IMR-90 (cell line): ENCODE data around the gene TAGAP. TPM values are rescaled to one million over a fixed set of nuclear protein-coding genes. Genes with fewer than 3 reads are reported as not detected.

Experiments
- ATAC-seq: fragments of 200-7000 bp; cut with Tn5 transposase; 2 replicates; pipeline ENCODE4 v1.9.1; 2020; ENCODE audit warnings: low read depth, mild to moderate bottlenecking, moderate library complexity
- BruUV-seq: library from RNA; stranded (reverse); fragments of 400-500 nt; replicated peaks from 2 replicates; lab custom pipeline; 2021; lab: Mats Ljungman, UMichigan
- CTCF ChIA-PET: fragments of 300-600 bp; formaldehyde crosslinking; extraction: SDS; loops from one replicate; lab custom pipeline; 2021; ENCODE audit warnings: antibody characterized with exemption; lab: Yijun Ruan, JAX
- POLR2A ChIA-PET: fragments of 300-600 bp; sonication (Branson Sonifier 250); formaldehyde crosslinking; loops from one replicate; lab custom pipeline; 2022; ENCODE audit warnings: antibody characterized with exemption; ENCODE audit not compliant: unreplicated experiment; lab: Charles Lee
- DNase-seq: peaks from one replicate; pipeline ENCODE4 v3.0.0; 2013
- H2AFZ ChIP-seq: replicated peaks from 2 replicates; pipeline ENCODE3; 2013; ENCODE audit warnings: low read length, mild to moderate bottlenecking; ENCODE audit not compliant: poor library complexity
- H2AK5ac ChIP-seq: 2 replicates; pipeline ENCODE4 v1.6.1; 2013; ENCODE audit warnings: low read depth, low read length, inconsistent platforms
- H2AK9ac ChIP-seq: replicated peaks from 2 replicates; pipeline ENCODE3; 2013; ENCODE audit warnings: mild to moderate bottlenecking, low read depth, low read length, moderate library complexity; ENCODE audit not compliant: poor library complexity
- H2BK120ac ChIP-seq: 2 replicates; pipeline ENCODE4 v1.6.1; 2013; ENCODE audit warnings: low read depth, low read length, inconsistent platforms
- H2BK15ac ChIP-seq: 3 replicates; pipeline ENCODE4 v1.6.1; 2013; ENCODE audit warnings: low read depth, low read length, inconsistent platforms
- H2BK20ac ChIP-seq: 2 replicates; pipeline ENCODE4 v1.6.1; 2013; ENCODE audit warnings: low read depth, mild to moderate bottlenecking, inconsistent platforms, low read length, moderate library complexity
- H2BK5ac ChIP-seq: 2 replicates; pipeline ENCODE4 v1.6.1; 2013; ENCODE audit warnings: mild to moderate bottlenecking, low read depth, low read length, inconsistent platforms; ENCODE audit not compliant: poor library complexity, severe bottlenecking
- H3K14ac ChIP-seq: replicated peaks from 2 replicates; pipeline ENCODE4 v1.6.1; 2013; ENCODE audit warnings: low read depth, low read length, inconsistent platforms
- H3K18ac ChIP-seq: 2 replicates; pipeline ENCODE4 v1.6.1; 2013; ENCODE audit warnings: low read depth, low read length, control low read depth
- H3K23ac ChIP-seq: 2 replicates; pipeline ENCODE4 v1.6.1; 2013; ENCODE audit warnings: low read depth, low read length, inconsistent platforms
- H3K27ac ChIP-seq: 2 replicates; pipeline ENCODE4 v1.5.1; 2013; ENCODE audit warnings: mild to moderate bottlenecking, control low read depth, low read length; ENCODE audit not compliant: insufficient read depth
- H3K27me3 ChIP-seq: 2 replicates; pipeline ENCODE4 v1.6.1; 2013; ENCODE audit warnings: low read length; ENCODE audit not compliant: control insufficient read depth, insufficient read depth
- H3K36me3 ChIP-seq: 2 replicates; pipeline ENCODE4 v1.6.1; 2013; ENCODE audit warnings: low read length, mixed read lengths; ENCODE audit not compliant: control insufficient read depth, insufficient read depth
- H3K4ac ChIP-seq: 2 replicates; pipeline ENCODE4 v1.6.1; 2013; ENCODE audit warnings: low read depth, low read length, inconsistent platforms
- H3K4me1 ChIP-seq: 2 replicates; pipeline ENCODE4 v1.6.1; 2013; ENCODE audit warnings: low read length, mixed read lengths; ENCODE audit not compliant: control insufficient read depth, insufficient read depth
- H3K4me2 ChIP-seq: 2 replicates; pipeline ENCODE4 v1.6.1; 2013; ENCODE audit warnings: low read depth, mild to moderate bottlenecking, control low read depth, low read length, moderate library complexity
- H3K4me3 ChIP-seq: 2 replicates; pipeline ENCODE4 v1.5.1; 2013; ENCODE audit warnings: low read depth, mild to moderate bottlenecking, control low read depth, low read length, moderate library complexity; ENCODE audit not compliant: insufficient read depth
- H3K56ac ChIP-seq: 2 replicates; pipeline ENCODE4 v1.6.1; 2013; ENCODE audit warnings: low read length, inconsistent platforms; ENCODE audit not compliant: insufficient read depth; ENCODE audit errors: extremely low read depth
- H3K79me1 ChIP-seq, 2 experiments: 2 replicates each; pipeline ENCODE4 v1.6.1; 2013; ENCODE audit warnings: low read length in 2 of 2, inconsistent platforms in 1 of 2, low read depth in 1 of 2
- H3K9ac ChIP-seq: 2 replicates; pipeline ENCODE4 v1.6.1; 2013; ENCODE audit warnings: low read depth, low read length, control low read depth
- H3K9me1 ChIP-seq: 2 replicates; pipeline ENCODE4 v1.6.1; 2013; ENCODE audit warnings: low read length, inconsistent platforms; ENCODE audit not compliant: insufficient read depth
- H3K9me3 ChIP-seq: 2 replicates; pipeline ENCODE4 v1.6.1; 2013; ENCODE audit warnings: low read length; ENCODE audit not compliant: control insufficient read depth, insufficient read depth
- H4K20me1 ChIP-seq: 2 replicates; pipeline ENCODE4 v1.6.1; 2013; ENCODE audit warnings: low read length, inconsistent platforms; ENCODE audit not compliant: insufficient read depth
- H4K5ac ChIP-seq: 2 replicates; pipeline ENCODE4 v1.6.1; 2013; ENCODE audit warnings: mild to moderate bottlenecking, low read depth, low read length, control low read depth
- H4K8ac ChIP-seq, 2 experiments: 2 replicates each; pipeline ENCODE4 v1.6.1; 2013; ENCODE audit warnings: low read depth in 2 of 2, low read length in 2 of 2, control low read depth in 1 of 2, inconsistent platforms in 1 of 2
- H4K91ac ChIP-seq: 2 replicates; pipeline ENCODE4 v1.6.1; 2013; ENCODE audit warnings: low read depth, low read length, inconsistent platforms; ENCODE audit not compliant: insufficient read depth
- BHLHE40 ChIP-seq: fragments of 150-350 bp; IDR thresholded peaks from 2 replicates; pipeline ENCODE4 v1.6.1; 2016; ENCODE audit warnings: mild to moderate bottlenecking, low read depth, low read length
- CEBPB ChIP-seq: IDR thresholded peaks from 2 replicates; pipeline ENCODE4 v1.6.1; 2012; ENCODE audit warnings: low read depth, low read length, improper control_type of control experiment
- FOS ChIP-seq: fragments of 150-350 bp; IDR thresholded peaks from 2 replicates; pipeline ENCODE4 v1.6.1; 2016; ENCODE audit warnings: low read depth, low read length
- POLR2A ChIP-seq: IDR thresholded peaks from 2 replicates; pipeline ENCODE4 v1.6.1; 2012; ENCODE audit warnings: mild to moderate bottlenecking, low read depth, low read length
- RCOR1 ChIP-seq: IDR thresholded peaks from 2 replicates; pipeline ENCODE4 v1.6.1; 2012; ENCODE audit warnings: mild to moderate bottlenecking, low read length, improper control_type of control experiment; ENCODE audit not compliant: insufficient replicate concordance
- RFX5 ChIP-seq: IDR thresholded peaks from 2 replicates; pipeline ENCODE4 v1.8.0; 2012; ENCODE audit warnings: low read depth, mild to moderate bottlenecking, low read length, moderate library complexity
- WGBS, 2 experiments: methylation state at CpG; one replicate each; pipeline versions ENCODE4 v1.1.5 to v1.1.7; 2013; ENCODE audit warnings: missing lambda C conversion rate in 2 of 2; ENCODE audit not compliant: insufficient read length in 1 of 2; ENCODE audit errors: extremely low coverage in 2 of 2; 5-methylcytosine and 5-hydroxymethylcytosine counted together
- dilution Hi-C: fragments of 300-500 bp; cut with HindIII; formaldehyde crosslinking; loops from one replicate; pipeline ENCODE4 v1.14.3; 2018; ENCODE audit warnings: low sequenced_read_pairs; ENCODE audit not compliant: unreplicated experiment
- in situ Hi-C: fragments of 300-500 bp; cut with MboI; formaldehyde crosslinking; loops from 3 replicates; pipeline ENCODE4 v1.14.3; 2019; ENCODE audit warnings: low sequenced_read_pairs, inconsistent platforms, mixed read lengths
- intact Hi-C: fragments of 100-400 bp; cut with micrococcal nuclease; formaldehyde crosslinking; loops from 2 replicates; pipeline ENCODE4 v1.10.0; 2022
- polyA plus RNA-seq, 3 experiments: library from polyadenylated mRNA; depleted of rRNA; stranded (reverse); fragments of >200 nt; gene quantifications; 2 replicates each; pipeline ENCODE4 v1.2.3, GENCODE V29; 2012; ENCODE audit warnings: low replicate concordance in 1 of 3
- total RNA-seq: library from RNA; depleted of rRNA; stranded (reverse); fragments of >200 nt; gene quantifications from 2 replicates; pipeline ENCODE4 v1.2.3, GENCODE V29; 2012
- TF ChIP-seq, protein P1 (sequence below): conservative IDR thresholded peaks from 2 replicates; pipeline ENCODE4 v1.5.1; 2012; ENCODE audit warnings: mild to moderate bottlenecking, low read depth, low read length, improper control_type of control experiment

TAGAP gene
- total and polyA plus RNA-seq, 2 of the 4 experiments (the other 2 are of a cell fraction) = not detected

DNA sequence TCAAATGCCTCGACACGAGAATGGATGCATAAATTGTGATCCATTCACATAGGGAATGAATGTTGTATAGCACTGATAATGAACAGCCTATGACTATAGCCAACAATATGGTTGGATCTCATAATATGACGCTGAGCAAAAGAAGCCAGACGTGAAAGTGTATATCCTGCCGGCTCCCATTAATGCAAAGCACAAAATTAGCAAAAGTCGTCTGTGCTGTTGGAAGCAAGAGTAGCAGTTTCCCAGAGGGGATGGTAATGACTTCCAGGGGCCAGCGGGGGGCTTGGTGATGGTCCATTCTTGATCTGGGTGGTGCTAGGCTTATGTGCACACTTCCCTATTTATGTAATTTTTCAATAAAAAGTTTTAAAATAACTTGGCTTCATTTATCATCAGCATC, 1.0 kb upstream of the TAGAP start:
- ChIA-PET CTCF (no interaction called here), POLR2A (no interaction called here)
- H3K79me1 ChIP-seq = no peaks in the 10 kb centered on the region
- dilution Hi-C loops (no loop called here), in situ Hi-C loops (no loop called here), intact Hi-C loops (no loop called here)
- no peak overlapping the region for H3K4me3 ChIP-seq
- H3K14ac ChIP-seq = no peak overlapping the region
- H3K9ac ChIP-seq = no peak overlapping the region
- no peak overlapping the region for H4K91ac ChIP-seq
- H3K9me3 ChIP-seq = no peaks in the 10 kb centered on the region
- H4K20me1 ChIP-seq = no peaks in the 10 kb centered on the region
- no peaks in the 10 kb centered on the region for H3K36me3 ChIP-seq
- H2BK5ac ChIP-seq = no peak overlapping the region
- H4K5ac ChIP-seq = no peak overlapping the region
- H3K27me3 ChIP-seq = peaks cover 40% of the 10 kb centered on the region
- no peak overlapping the region for H3K56ac ChIP-seq
- H4K8ac ChIP-seq = no peak overlapping the region
- H3K4me2 ChIP-seq = no peak overlapping the region
- no CpG with 5 or more reads among the region's 7 CpGs for WGBS, 2 experiments
- no peak for ATAC-seq
- no peak for TF ChIP-seq POLR2A
- no peak for TF ChIP-seq BHLHE40
- no peak for TF ChIP-seq FOS
- no peak for TF ChIP-seq RCOR1
- TF ChIP-seq, protein P1, sequence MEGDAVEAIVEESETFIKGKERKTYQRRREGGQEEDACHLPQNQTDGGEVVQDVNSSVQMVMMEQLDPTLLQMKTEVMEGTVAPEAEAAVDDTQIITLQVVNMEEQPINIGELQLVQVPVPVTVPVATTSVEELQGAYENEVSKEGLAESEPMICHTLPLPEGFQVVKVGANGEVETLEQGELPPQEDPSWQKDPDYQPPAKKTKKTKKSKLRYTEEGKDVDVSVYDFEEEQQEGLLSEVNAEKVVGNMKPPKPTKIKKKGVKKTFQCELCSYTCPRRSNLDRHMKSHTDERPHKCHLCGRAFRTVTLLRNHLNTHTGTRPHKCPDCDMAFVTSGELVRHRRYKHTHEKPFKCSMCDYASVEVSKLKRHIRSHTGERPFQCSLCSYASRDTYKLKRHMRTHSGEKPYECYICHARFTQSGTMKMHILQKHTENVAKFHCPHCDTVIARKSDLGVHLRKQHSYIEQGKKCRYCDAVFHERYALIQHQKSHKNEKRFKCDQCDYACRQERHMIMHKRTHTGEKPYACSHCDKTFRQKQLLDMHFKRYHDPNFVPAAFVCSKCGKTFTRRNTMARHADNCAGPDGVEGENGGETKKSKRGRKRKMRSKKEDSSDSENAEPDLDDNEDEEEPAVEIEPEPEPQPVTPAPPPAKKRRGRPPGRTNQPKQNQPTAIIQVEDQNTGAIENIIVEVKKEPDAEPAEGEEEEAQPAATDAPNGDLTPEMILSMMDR = no peak
- TF ChIP-seq CEBPB = no peak
- TF ChIP-seq RFX5 = no peak
- no peak overlapping the region for H2BK20ac ChIP-seq
- no peak overlapping the region for H3K18ac ChIP-seq
- BruUV-seq = no TSS peak
- H3K23ac ChIP-seq = no peak overlapping the region
- H3K4ac ChIP-seq = no peak overlapping the region
- H3K27ac ChIP-seq = no peak overlapping the region
- no peaks in the 10 kb centered on the region for H3K9me1 ChIP-seq
- no peak overlapping the region for H2AFZ ChIP-seq
- H2BK15ac ChIP-seq = no peak overlapping the region
- no peak overlapping the region for H2AK9ac ChIP-seq
- H2BK120ac ChIP-seq = no peak overlapping the region
- no peak for DNase-seq
- no peak overlapping the region for H2AK5ac ChIP-seq
- H3K4me1 ChIP-seq = no peaks in the 10 kb centered on the region
